K562 (cell line): ENCODE measurements around the gene ANKS1A. TPM values are rescaled to one million over a fixed set of nuclear protein-coding genes. Genes with fewer than 3 reads are reported as not detected.

Source experiments
- ARNT ChIP-seq, 2 experiments: fragments of 450-650 bp; IDR thresholded peaks; 2 replicates each; pipeline ENCODE4 v1.6.1; 2016; ENCODE audit warnings: mild to moderate bottlenecking in 1 of 2
- CSDE1 ChIP-seq, 2 experiments: fragments of 450-650 bp; IDR thresholded peaks; 2 replicates each; pipeline ENCODE4 v1.6.1; 2016; ENCODE audit warnings: mild to moderate bottlenecking in 1 of 2
- FIP1L1 ChIP-seq: fragments of 200-400 bp; formaldehyde crosslinking; IDR thresholded peaks from 2 replicates; pipeline ENCODE4 v1.6.1; 2018; ENCODE audit warnings: mild to moderate bottlenecking, low read depth, low read length; ENCODE audit not compliant: poor library complexity, severe bottlenecking
- FOXA3 ChIP-seq, 2 experiments: fragments of 450-650 bp in 1 of 2; sonication (generic) in 1 of 2; formaldehyde crosslinking; IDR thresholded peaks in 1 of 2; conservative IDR thresholded peaks in 1 of 2; 2 replicates each; pipeline versions ENCODE4 v1.4.0 to v1.8.0; 2020 to 2022; ENCODE audit warnings: mild to moderate bottlenecking in 2 of 2, missing genetic modification reagents in 1 of 2
- HIVEP1 ChIP-seq: fragments of 250-450 bp; sonication (Bioruptor Pico); IDR thresholded peaks from 2 replicates; pipeline ENCODE4 v1.4.0; 2020; ENCODE audit warnings: mild to moderate bottlenecking
- HMGN3 ChIP-seq: IDR thresholded peaks from 2 replicates; pipeline ENCODE4 v1.6.1; 2011; ENCODE audit warnings: borderline replicate concordance, low read depth, mild to moderate bottlenecking, mixed read lengths, low read length; ENCODE audit not compliant: insufficient read length; ENCODE audit errors: extremely low read depth
- JUND ChIP-seq, 2 experiments: IDR thresholded peaks; 2 replicates in 1 of 2; 3 replicates in 1 of 2; pipeline ENCODE4 v1.6.1; 2011; ENCODE audit warnings: borderline replicate concordance in 2 of 2, low read depth in 2 of 2, low read length in 2 of 2, improper control_type of control experiment in 1 of 2, missing biosample characterization in 1 of 2, missing genetic modification characterization in 1 of 2, missing genetic modification reagents in 1 of 2
- KAT8 ChIP-seq: fragments of 450-650 bp; IDR thresholded peaks from 2 replicates; pipeline ENCODE4 v1.6.1; 2016; ENCODE audit warnings: low read depth, mild to moderate bottlenecking
- NFIC ChIP-seq: fragments of 450-650 bp; IDR thresholded peaks from 2 replicates; pipeline ENCODE4 v1.6.1; 2017; ENCODE audit warnings: mild to moderate bottlenecking, inconsistent platforms
- SIN3A ChIP-seq, 2 experiments: fragments of 150-350 bp in 1 of 2; IDR thresholded peaks; 2 replicates each; pipeline ENCODE4 v1.6.1; 2011 to 2016; ENCODE audit warnings: borderline replicate concordance in 2 of 2, low read depth in 2 of 2, low read length in 2 of 2, mild to moderate bottlenecking in 2 of 2, moderate library complexity in 2 of 2; ENCODE audit not compliant: control insufficient read depth in 1 of 2
- SMARCA4 ChIP-seq: fragments of 450-650 bp; IDR thresholded peaks from 2 replicates; pipeline ENCODE4 v1.6.1; 2016
- TAF1 ChIP-seq: IDR thresholded peaks from 2 replicates; pipeline ENCODE4 v1.6.1; 2011; ENCODE audit warnings: mild to moderate bottlenecking, low read length, moderate library complexity; ENCODE audit not compliant: insufficient read depth, control insufficient read depth, severe bottlenecking; ENCODE audit errors: extremely low read depth
- TBP ChIP-seq: optimal IDR thresholded peaks from 2 replicates; pipeline ENCODE3; 2011; ENCODE audit warnings: low read depth, low read length, improper control_type of control experiment
- ZNF408 ChIP-seq: fragments of 250-450 bp; sonication (Bioruptor Pico); IDR thresholded peaks from 2 replicates; pipeline ENCODE4 v1.4.0; 2020; ENCODE audit warnings: low read depth, mild to moderate bottlenecking, moderate library complexity
- polyA plus RNA-seq, 8 experiments: library from polyadenylated mRNA; depleted of rRNA in 4 of 8; stranded (reverse) in 5 of 8; unstranded in 3 of 8; fragments of >200 nt; fragmentation: Nextera tagmentation in 2 of 8; fragmentation: Illumina TruSeq in 1 of 8; extraction: Ambion mirVana in 2 of 8; extraction: Trizol in 1 of 8; gene quantifications; 2 replicates each; pipeline versions ENCODE4 v1.2.1 to v1.2.3, GENCODE V29; 2011 to 2014; ENCODE audit warnings: inconsistent platforms in 1 of 8, missing spikeins in 1 of 8
- total RNA-seq, 7 experiments: library from RNA; depleted of rRNA in 6 of 7; stranded (reverse); fragments of >200 nt in 6 of 7; fragmentation: Illumina TruSeq in 2 of 7; extraction: Trizol in 2 of 7; gene quantifications; 2 replicates each; pipeline versions ENCODE4 v1.2.1 to v1.2.3, GENCODE V29; 2011 to 2021; ENCODE audit warnings: low replicate concordance in 1 of 7
- TF ChIP-seq, protein P1 (sequence below), 2 experiments: fragments of 450-650 bp; IDR thresholded peaks; 2 replicates each; pipeline ENCODE4 v1.6.1; 2016
- TF ChIP-seq, protein P2 (sequence below): fragments of 250-450 bp; sonication (Bioruptor Pico); IDR thresholded peaks from 2 replicates; pipeline ENCODE4 v1.5.0; 2021
- TF ChIP-seq, protein P3 (sequence below): sonication (generic); formaldehyde crosslinking; IDR thresholded peaks from 2 replicates; pipeline ENCODE4 v1.9.0; 2022; ENCODE audit warnings: mild to moderate bottlenecking, missing genetic modification reagents
- TF ChIP-seq, protein P4 (sequence below): sonication (generic); formaldehyde crosslinking; IDR thresholded peaks from 2 replicates; pipeline ENCODE4 v1.8.0; 2022; ENCODE audit warnings: mild to moderate bottlenecking, missing genetic modification reagents, borderline replicate concordance

ANKS1A gene
- total and polyA plus RNA-seq, 9 of the 15 experiments (the other 6 are each of a cell fraction or from before 2014, with no cell fraction given), result 1.1 to 13.8 (median 5.3) TPM

DNA sequence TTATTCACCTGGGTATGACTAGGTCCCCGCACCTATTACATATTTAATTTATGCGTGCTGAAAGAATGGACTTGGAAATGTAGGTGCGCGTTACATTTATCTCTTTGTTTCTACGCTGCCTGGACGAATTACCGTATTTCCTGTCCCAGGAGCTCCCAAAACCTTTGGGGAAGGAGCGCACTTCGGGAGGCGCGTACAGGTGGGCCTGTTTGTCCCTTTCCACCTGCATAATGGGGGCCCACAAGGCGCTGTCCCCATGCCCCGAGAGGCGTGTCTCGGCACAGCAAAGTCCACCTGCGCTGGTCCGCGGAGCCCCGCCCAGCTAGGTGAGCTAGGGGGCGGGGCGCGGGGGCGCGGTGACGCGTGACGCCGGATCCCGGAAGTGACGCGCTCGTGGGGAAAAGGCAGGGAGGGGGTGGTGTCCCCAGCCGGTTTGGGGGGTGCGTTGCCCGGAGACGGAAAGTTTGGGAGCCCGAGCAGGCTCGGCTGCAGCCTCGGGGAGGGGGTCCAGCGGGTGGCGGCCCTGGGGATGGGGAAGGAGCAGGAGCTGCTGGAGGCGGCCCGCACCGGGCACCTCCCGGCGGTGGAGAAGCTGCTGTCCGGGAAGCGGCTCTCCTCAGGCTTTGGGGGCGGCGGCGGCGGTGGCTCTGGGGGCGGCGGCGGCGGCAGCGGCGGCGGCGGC is at the start of gene ANKS1A (continued):
- TF ChIP-seq, protein P1, sequence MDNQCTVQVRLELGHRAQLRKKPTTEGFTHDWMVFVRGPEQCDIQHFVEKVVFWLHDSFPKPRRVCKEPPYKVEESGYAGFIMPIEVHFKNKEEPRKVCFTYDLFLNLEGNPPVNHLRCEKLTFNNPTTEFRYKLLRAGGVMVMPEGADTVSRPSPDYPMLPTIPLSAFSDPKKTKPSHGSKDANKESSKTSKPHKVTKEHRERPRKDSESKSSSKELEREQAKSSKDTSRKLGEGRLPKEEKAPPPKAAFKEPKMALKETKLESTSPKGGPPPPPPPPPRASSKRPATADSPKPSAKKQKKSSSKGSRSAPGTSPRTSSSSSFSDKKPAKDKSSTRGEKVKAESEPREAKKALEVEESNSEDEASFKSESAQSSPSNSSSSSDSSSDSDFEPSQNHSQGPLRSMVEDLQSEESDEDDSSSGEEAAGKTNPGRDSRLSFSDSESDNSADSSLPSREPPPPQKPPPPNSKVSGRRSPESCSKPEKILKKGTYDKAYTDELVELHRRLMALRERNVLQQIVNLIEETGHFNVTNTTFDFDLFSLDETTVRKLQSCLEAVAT (IDR thresholded peaks at IDR 0.05), result 0 out of 4 replicates have a peak, but pooled peaks of 1 of the 2 experiments have one; percentile 33
- TF ChIP-seq JUND (IDR thresholded peaks at IDR 0.05; ENCODE audit: borderline replicate concordance, low read depth, low read length) (peak; percentile 58), JUND (tag; IDR thresholded peaks at IDR 0.05; ENCODE audit: borderline replicate concordance, low read depth, low read length) (no peak; the same call in 2 of the 3 replicates), SMARCA4 (0 out of 2 replicates have a peak, but pooled peaks have one; percentile 36), TAF1 (peak; percentile 37), ARNT (IDR thresholded peaks at IDR 0.05) (peak in 1 of 2 experiments; percentile 63; a peak in 2 of 4 replicates), FOXA3 (CRISPR knock-in tag; conservative IDR thresholded peaks at IDR 0.05 in 1 of 2, IDR thresholded peaks at IDR 0.05 in 1 of 2) (peak; percentile 2 to 69; a peak in 2 of 4 replicates), TBP (peak; percentile 34), KAT8 (no peak), SIN3A (IDR thresholded peaks at IDR 0.05; ENCODE audit: borderline replicate concordance in 2 of 2, control insufficient read depth in 1 of 2, low read depth in 2 of 2, low read length in 2 of 2) (peak in 1 of 2 experiments; percentile 86; a peak in 2 of 4 replicates), ZNF408 (CRISPR knock-in tag) (no peak), HMGN3 (peak; percentile 87), CSDE1 (IDR thresholded peaks at IDR 0.05) (peak in 1 of 2 experiments; percentile 62; a peak in 1 of 4 replicates), NFIC (peak; percentile 84), FIP1L1 (no peak), HIVEP1 (CRISPR knock-in tag) (no peak)
- TF ChIP-seq, protein P2, sequence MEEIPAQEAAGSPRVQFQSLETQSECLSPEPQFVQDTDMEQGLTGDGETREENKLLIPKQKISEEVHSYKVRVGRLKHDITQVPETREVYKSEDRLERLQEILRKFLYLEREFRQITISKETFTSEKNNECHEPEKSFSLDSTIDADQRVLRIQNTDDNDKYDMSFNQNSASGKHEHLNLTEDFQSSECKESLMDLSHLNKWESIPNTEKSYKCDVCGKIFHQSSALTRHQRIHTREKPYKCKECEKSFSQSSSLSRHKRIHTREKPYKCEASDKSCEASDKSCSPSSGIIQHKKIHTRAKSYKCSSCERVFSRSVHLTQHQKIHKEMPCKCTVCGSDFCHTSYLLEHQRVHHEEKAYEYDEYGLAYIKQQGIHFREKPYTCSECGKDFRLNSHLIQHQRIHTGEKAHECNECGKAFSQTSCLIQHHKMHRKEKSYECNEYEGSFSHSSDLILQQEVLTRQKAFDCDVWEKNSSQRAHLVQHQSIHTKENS (CRISPR knock-in tag), result no peak
- TF ChIP-seq, protein P3, sequence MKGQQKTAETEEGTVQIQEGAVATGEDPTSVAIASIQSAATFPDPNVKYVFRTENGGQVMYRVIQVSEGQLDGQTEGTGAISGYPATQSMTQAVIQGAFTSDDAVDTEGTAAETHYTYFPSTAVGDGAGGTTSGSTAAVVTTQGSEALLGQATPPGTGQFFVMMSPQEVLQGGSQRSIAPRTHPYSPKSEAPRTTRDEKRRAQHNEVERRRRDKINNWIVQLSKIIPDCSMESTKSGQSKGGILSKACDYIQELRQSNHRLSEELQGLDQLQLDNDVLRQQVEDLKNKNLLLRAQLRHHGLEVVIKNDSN (CRISPR knock-in tag), result peak; percentile 59
- TF ChIP-seq, protein P4, sequence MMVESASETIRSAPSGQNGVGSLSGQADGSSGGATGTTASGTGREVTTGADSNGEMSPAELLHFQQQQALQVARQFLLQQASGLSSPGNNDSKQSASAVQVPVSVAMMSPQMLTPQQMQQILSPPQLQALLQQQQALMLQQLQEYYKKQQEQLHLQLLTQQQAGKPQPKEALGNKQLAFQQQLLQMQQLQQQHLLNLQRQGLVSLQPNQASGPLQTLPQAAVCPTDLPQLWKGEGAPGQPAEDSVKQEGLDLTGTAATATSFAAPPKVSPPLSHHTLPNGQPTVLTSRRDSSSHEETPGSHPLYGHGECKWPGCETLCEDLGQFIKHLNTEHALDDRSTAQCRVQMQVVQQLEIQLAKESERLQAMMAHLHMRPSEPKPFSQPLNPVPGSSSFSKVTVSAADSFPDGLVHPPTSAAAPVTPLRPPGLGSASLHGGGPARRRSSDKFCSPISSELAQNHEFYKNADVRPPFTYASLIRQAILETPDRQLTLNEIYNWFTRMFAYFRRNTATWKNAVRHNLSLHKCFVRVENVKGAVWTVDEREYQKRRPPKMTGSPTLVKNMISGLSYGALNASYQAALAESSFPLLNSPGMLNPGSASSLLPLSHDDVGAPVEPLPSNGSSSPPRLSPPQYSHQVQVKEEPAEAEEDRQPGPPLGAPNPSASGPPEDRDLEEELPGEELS, result peak; percentile 29; the same call in 1 of the 2 replicates
